K562 (cell line): Measurements from ENCODE around the gene LYPD6B. TPM values are rescaled to one million over a fixed set of nuclear protein-coding genes. Genes with fewer than 3 reads are reported as not detected.
A peak's percentile ranks its signal among the peaks of the same experiment; 100 is the strongest.

Source experiments
- ATAC-seq: fragments of 200-7000 bp; cut with Tn5 transposase; 3 replicates; pipeline ENCODE4 v1.9.1; 2020; ENCODE audit warnings: moderate library complexity
- BruUV-seq: library from RNA; stranded (reverse); fragments of 400-500 nt; replicated peaks from 2 replicates; lab custom pipeline; 2021; lab: Mats Ljungman, UMichigan
- CTCF ChIA-PET: fragments of 300-600 bp; formaldehyde crosslinking; extraction: SDS; loops from one replicate; lab custom pipeline; 2021; ENCODE audit warnings: low intra/inter-chr PET ratio; lab: Yijun Ruan, JAX
- POLR2A ChIA-PET: fragments of 300-600, 350-650 bp; sonication (Branson Sonifier 250); formaldehyde crosslinking; extraction: SDS; loops from one replicate; lab custom pipeline; 2021; ENCODE audit warnings: antibody characterized with exemption, inconsistent platforms; lab: Yijun Ruan, JAX
- DNase-seq, 4 experiments: peaks; one replicate each; pipeline versions ENCODE4 v3.0.0 to v3.0.0-alpha.2; 2011 to 2018; ENCODE audit warnings: low spot score in 3 of 4, mixed read lengths in 3 of 4; ENCODE audit errors: extremely low read depth in 1 of 4
- FAIRE-seq: peaks from 2 replicates; lab custom pipeline; 2011; peaks lifted over from hg19 to GRCh38; lab: Jason Lieb, UNC
- H2AFZ ChIP-seq: 2 replicates; pipeline ENCODE4 v1.6.0; 2011; ENCODE audit warnings: low read depth, low read length, control low read depth, inconsistent platforms
- H3K27ac ChIP-seq: fragments of 200-600 bp; 3 replicates; pipeline ENCODE4 v1.8.0; 2011; ENCODE audit warnings: low read depth, mild to moderate bottlenecking, control low read depth, inconsistent platforms, low read length, moderate library complexity, mixed read lengths; ENCODE audit errors: extremely low read depth
- H3K27me3 ChIP-seq, 2 experiments: fragments of 300-600 bp in 1 of 2; 2 replicates in 1 of 2; 3 replicates in 1 of 2; pipeline versions ENCODE4 v1.6.0 to v1.8.0; 2011; ENCODE audit warnings: inconsistent platforms in 2 of 2, low read length in 2 of 2, mild to moderate bottlenecking in 1 of 2, mixed read lengths in 1 of 2, moderate library complexity in 1 of 2; ENCODE audit not compliant: control insufficient read depth in 2 of 2, insufficient read depth in 2 of 2
- H3K36me3 ChIP-seq: fragments of 300-600 bp; 3 replicates; pipeline ENCODE4 v1.8.0; 2011; ENCODE audit warnings: mild to moderate bottlenecking, low read length, inconsistent platforms; ENCODE audit not compliant: control insufficient read depth, insufficient read depth
- H3K4me1 ChIP-seq, 2 experiments: fragments of 200-600 bp in 1 of 2; replicated peaks in 1 of 2; 2 replicates in 1 of 2; 3 replicates in 1 of 2; pipeline versions ENCODE4 v1.5.1 to v1.8.0; 2011; ENCODE audit warnings: inconsistent platforms in 2 of 2, low read length in 2 of 2, mild to moderate bottlenecking in 1 of 2, mixed read lengths in 1 of 2, moderate library complexity in 1 of 2; ENCODE audit not compliant: control insufficient read depth in 2 of 2, insufficient read depth in 2 of 2
- H3K4me2 ChIP-seq: 2 replicates; pipeline ENCODE4 v1.6.1; 2011; ENCODE audit warnings: low read length, control low read depth, inconsistent platforms, mixed read lengths; ENCODE audit not compliant: insufficient read depth
- H3K4me3 ChIP-seq: fragments of 200-600 bp; sonication (generic), shearing (Covaris generic); 2 replicates; pipeline ENCODE4 v1.5.1; 2016; ENCODE audit warnings: control low read depth, inconsistent platforms
- H3K79me2 ChIP-seq: fragments of 200-600 bp; 3 replicates; pipeline ENCODE4 v1.8.0; 2011; ENCODE audit warnings: low read length, inconsistent platforms; ENCODE audit not compliant: control insufficient read depth, insufficient read depth
- H3K9ac ChIP-seq, 2 experiments: 2 replicates each; pipeline versions ENCODE4 v1.6.0 to v1.6.1; 2011; ENCODE audit warnings: low read depth in 2 of 2, low read length in 2 of 2, control low read depth in 1 of 2, inconsistent platforms in 1 of 2, mild to moderate bottlenecking in 1 of 2, mixed read lengths in 1 of 2; ENCODE audit not compliant: insufficient read depth in 1 of 2
- H3K9me1 ChIP-seq: one replicate; pipeline ENCODE4 v1.6.0; 2011; ENCODE audit warnings: inconsistent platforms, mild to moderate bottlenecking, low read length, moderate library complexity; ENCODE audit not compliant: control insufficient read depth, insufficient read depth
- H3K9me3 ChIP-seq: replicated peaks from 2 replicates; pipeline ENCODE4 v1.5.1; 2011; ENCODE audit warnings: low read depth, low read length, inconsistent platforms; ENCODE audit not compliant: control insufficient read depth, insufficient read depth
- H4K20me1 ChIP-seq: replicated peaks from 2 replicates; pipeline ENCODE4 v1.6.1; 2011; ENCODE audit warnings: low read length, inconsistent platforms, mixed read lengths; ENCODE audit not compliant: control insufficient read depth, insufficient read depth
- BRF1 ChIP-seq: IDR thresholded peaks from 3 replicates; pipeline ENCODE4 v1.6.1; 2011; ENCODE audit warnings: borderline replicate concordance, mild to moderate bottlenecking; ENCODE audit not compliant: insufficient read length; ENCODE audit errors: extremely low read depth
- CEBPB ChIP-seq: fragments of 450-650 bp; IDR thresholded peaks from 2 replicates; pipeline ENCODE4 v1.6.1; 2016; ENCODE audit warnings: missing genetic modification characterization, missing compliant biosample characterization
- CREB1 ChIP-seq, 2 experiments: sonication (generic) in 1 of 2; formaldehyde crosslinking in 1 of 2; IDR thresholded peaks; 2 replicates each; pipeline versions ENCODE4 v1.6.1 to v1.8.0; 2012 to 2022; ENCODE audit warnings: inconsistent platforms in 1 of 2, mild to moderate bottlenecking in 1 of 2, missing genetic modification reagents in 1 of 2, moderate library complexity in 1 of 2
- NFE2 ChIP-seq: IDR thresholded peaks from 2 replicates; pipeline ENCODE4 v1.6.1; 2014; ENCODE audit warnings: antibody characterized with exemption, low read depth
- PCBP2 ChIP-seq: fragments of 200-400 bp; formaldehyde crosslinking; IDR thresholded peaks from 2 replicates; pipeline ENCODE4 v1.6.1; 2018; ENCODE audit warnings: low read length, low read depth, mild to moderate bottlenecking, moderate library complexity; ENCODE audit not compliant: poor library complexity, severe bottlenecking
- ZNF184 ChIP-seq: sonication (generic); formaldehyde crosslinking; IDR thresholded peaks from 2 replicates; pipeline ENCODE4 v1.5.0; 2020; ENCODE audit warnings: missing genetic modification reagents
- ZNF239 ChIP-seq: fragments of 250-450 bp; sonication (Bioruptor Pico); IDR thresholded peaks from 2 replicates; pipeline ENCODE4 v1.4.0; 2020; ENCODE audit warnings: mild to moderate bottlenecking
- WGBS: fragments of 100-300 bp; shearing (Covaris generic); methylation state at CpG from one replicate; pipeline ENCODE4 v1.1.6; 2016; ENCODE audit warnings: low coverage, mixed read lengths; ENCODE audit not compliant: insufficient coverage; ENCODE audit errors: missing lambda C conversion rate; 5-methylcytosine and 5-hydroxymethylcytosine counted together
- in situ Hi-C: fragments of 300-500 bp; cut with MboI; formaldehyde crosslinking; loops from 4 replicates; pipeline ENCODE4 v1.15.0; 2018; ENCODE audit warnings: inconsistent platforms, mixed read lengths
- intact Hi-C: fragments of 100-400 bp; cut with micrococcal nuclease; formaldehyde crosslinking; loops from 2 replicates; pipeline ENCODE4 v1.14.2; 2022
- polyA plus RNA-seq, 8 experiments: library from polyadenylated mRNA; depleted of rRNA in 4 of 8; stranded (reverse) in 5 of 8; unstranded in 3 of 8; fragments of >200 nt; fragmentation: Nextera tagmentation in 2 of 8; fragmentation: Illumina TruSeq in 1 of 8; extraction: Ambion mirVana in 2 of 8; extraction: Trizol in 1 of 8; gene quantifications; 2 replicates each; pipeline versions ENCODE4 v1.2.1 to v1.2.3, GENCODE V29; 2011 to 2014; ENCODE audit warnings: inconsistent platforms in 1 of 8, missing spikeins in 1 of 8
- total RNA-seq, 7 experiments: library from RNA; depleted of rRNA in 6 of 7; stranded (reverse); fragments of >200 nt in 6 of 7; fragmentation: Illumina TruSeq in 2 of 7; extraction: Trizol in 2 of 7; gene quantifications; 2 replicates each; pipeline versions ENCODE4 v1.2.1 to v1.2.3, GENCODE V29; 2011 to 2021; ENCODE audit warnings: low replicate concordance in 1 of 7
- TF ChIP-seq, protein P1 (sequence below): fragments of 250-450 bp; sonication (Bioruptor Pico); IDR thresholded peaks from 2 replicates; pipeline ENCODE4 v1.5.0; 2021

The LYPD6B gene
- total and polyA plus RNA-seq, 9 of the 15 experiments (the other 6 are each of a cell fraction or from before 2014, with no cell fraction given), result not detected

- Histone ChIP-seq H4K20me1 (no peaks in the 10 kb centered on the region), H3K36me3 (no peaks in the 10 kb centered on the region), H3K27me3 (no peaks in the 10 kb centered on the region), H3K9me3 (no peaks in the 10 kb centered on the region), H3K9me1 (no peaks in the 10 kb centered on the region), H3K4me3 (no peak overlapping the region), H2AFZ (no peak overlapping the region), H3K27ac (no peak overlapping the region), H3K4me1 (no peaks in the 10 kb centered on the region), H3K79me2 (no peaks in the 10 kb centered on the region), H3K4me2 (no peak overlapping the region), H3K9ac (no peak overlapping the region)
- intact Hi-C loops, result no loop called here
- 2% methylated on average over 4 of the region's 4 CpGs for WGBS
- ChIA-PET POLR2A (no interaction called here), CTCF (no interaction called here)
- BruUV-seq, result no TSS peak
- TF ChIP-seq CREB1 (IDR thresholded peaks at IDR 0.05) (no peak), CREB1 (CRISPR knock-in tag; IDR thresholded peaks at IDR 0.05) (no peak), CEBPB (tag) (0 out of 2 replicates have a peak, but pooled peaks have one; percentile 33)
- in situ Hi-C loops, result no loop called here
- no peak for FAIRE-seq
- DNase-seq, result no peak
- ATAC-seq, result no peak
Measured at GRCh38 chr2:149149007-149149297, 110.5 kb downstream of the LYPD6B start.

DNA sequence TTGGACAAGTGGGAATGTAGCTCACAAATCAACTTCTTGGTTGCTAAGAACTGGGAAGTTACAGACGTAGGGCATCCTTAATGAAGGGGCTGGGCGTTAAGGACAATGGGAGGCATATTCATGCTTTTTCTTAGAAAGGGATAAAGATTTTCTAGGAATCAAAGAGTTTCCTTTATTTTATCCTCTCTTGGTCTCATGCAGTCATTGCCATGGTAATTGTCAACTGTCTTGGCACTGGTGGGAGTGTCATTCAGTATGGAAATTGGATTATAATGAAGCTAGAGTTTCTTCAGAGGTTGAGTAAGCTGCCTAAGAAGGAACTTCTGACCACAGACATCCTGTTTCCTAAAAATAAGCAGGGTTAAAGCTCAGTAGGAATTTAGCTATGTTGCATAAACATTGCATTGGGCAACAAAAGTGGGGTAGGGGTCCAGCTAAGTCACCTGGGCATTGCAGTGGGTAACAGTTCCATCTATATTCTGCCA, 114.0 kb downstream of the LYPD6B start:
- POLR2A ChIA-PET, result no interaction called here
- no peak for DNase-seq
- FAIRE-seq, result no peak
- no peaks in the 10 kb centered on the region for H3K4me1 ChIP-seq
- H3K79me2 ChIP-seq, result no peaks in the 10 kb centered on the region
- no peak for ATAC-seq
- in situ Hi-C loops, result no loop called here
- no peak overlapping the region for H3K27ac ChIP-seq
- WGBS, result 0% methylated on average over 2 of the region's 2 CpGs
- no peaks in the 10 kb centered on the region for H3K9me3 ChIP-seq
- H3K9me1 ChIP-seq, result no peaks in the 10 kb centered on the region
- no peak overlapping the region for H3K4me2 ChIP-seq
- no peak overlapping the region for H2AFZ ChIP-seq
- intact Hi-C loops, result no loop called here
- H3K4me3 ChIP-seq, result no peak overlapping the region
- no TSS peak for BruUV-seq
- CTCF ChIA-PET, result no interaction called here
- H3K36me3 ChIP-seq, result no peaks in the 10 kb centered on the region
- TF ChIP-seq PCBP2, result no peak
- TF ChIP-seq BRF1, result no peak
- no peak for TF ChIP-seq NFE2
- TF ChIP-seq ZNF184 (CRISPR knock-in tag), result no peak
- TF ChIP-seq, protein P1, sequence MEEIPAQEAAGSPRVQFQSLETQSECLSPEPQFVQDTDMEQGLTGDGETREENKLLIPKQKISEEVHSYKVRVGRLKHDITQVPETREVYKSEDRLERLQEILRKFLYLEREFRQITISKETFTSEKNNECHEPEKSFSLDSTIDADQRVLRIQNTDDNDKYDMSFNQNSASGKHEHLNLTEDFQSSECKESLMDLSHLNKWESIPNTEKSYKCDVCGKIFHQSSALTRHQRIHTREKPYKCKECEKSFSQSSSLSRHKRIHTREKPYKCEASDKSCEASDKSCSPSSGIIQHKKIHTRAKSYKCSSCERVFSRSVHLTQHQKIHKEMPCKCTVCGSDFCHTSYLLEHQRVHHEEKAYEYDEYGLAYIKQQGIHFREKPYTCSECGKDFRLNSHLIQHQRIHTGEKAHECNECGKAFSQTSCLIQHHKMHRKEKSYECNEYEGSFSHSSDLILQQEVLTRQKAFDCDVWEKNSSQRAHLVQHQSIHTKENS (CRISPR knock-in tag), result no peak
- TF ChIP-seq ZNF239 (CRISPR knock-in tag), result no peak
- H4K20me1 ChIP-seq, result no peaks in the 10 kb centered on the region
- H3K9ac ChIP-seq, result no peak overlapping the region
- H3K27me3 ChIP-seq, result no peaks in the 10 kb centered on the region
